ENCODE results near the gene HDDC3.
A peak's percentile ranks its signal among the peaks of the same experiment; 100 is the strongest.
"Not testable (repeated sequence)": the region's sequence is repeated elsewhere in the genome, so short reads cannot be mapped to it uniquely, and the experiment has no call there.

HDDC3 gene

DNA sequence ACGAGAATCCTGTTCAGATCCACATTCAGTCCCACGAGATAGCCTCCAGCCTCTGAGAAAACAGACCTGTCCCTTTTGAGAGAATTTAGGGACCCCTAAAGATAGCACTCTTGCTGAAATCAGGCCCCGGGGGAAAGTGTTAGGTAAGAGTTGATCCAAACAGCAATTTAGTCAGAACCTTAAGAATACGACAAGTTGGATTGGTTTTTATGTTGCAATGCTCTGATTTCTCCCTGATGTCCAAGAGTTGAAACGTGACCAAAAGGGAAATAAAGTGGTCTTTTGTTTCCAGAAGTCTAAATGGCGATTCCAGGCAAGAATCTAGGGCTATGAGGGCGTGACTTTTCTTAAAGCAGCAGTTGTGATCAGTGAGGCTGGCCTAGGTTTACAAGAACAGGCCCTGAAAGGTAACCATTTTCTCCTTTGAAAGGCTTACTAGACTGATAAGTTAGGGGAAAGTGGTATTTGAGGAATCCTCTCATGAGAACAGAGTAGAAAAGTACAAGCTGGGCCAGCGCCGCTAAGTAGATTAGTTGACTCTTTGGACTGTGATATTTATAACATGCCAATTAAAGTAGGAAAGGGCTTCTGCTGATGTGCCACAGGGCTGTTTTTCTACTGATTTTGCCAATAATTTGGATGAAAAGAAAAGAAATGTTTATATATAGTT is 24.4 kb downstream of the HDDC3 start:
- peak; percentile 33 for DNase-seq

DNA sequence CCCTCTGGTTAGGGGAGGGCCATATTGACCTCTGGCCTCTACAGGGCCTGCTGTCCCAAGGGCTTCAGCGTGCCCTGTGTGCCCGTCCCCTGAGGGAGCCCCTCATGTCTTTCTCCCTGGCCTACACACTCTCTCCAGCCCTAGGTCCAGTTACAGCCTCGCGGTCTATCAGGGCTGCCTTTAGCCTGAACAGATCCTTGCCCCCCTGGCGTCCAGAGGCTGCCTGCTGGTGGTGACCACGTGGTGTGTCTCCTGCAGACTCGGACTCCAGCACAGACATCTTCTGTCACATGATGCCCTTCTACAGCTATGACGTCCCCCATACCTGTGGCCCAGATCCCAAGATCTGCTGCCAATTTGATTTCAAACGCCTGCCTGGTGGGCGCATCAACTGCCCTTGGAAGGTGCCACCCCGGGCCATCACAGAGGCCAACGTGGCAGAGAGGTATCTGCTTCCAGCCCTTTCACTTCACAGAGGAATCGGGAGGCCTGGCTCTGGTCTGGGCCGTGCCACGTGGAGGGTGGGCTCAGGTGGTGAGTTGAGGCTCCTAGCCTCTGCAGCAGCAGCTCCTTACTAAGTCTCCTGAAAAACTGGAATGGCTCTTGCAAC is 25.2 kb downstream of the HDDC3 start:
- DNase-seq = peak; percentile 11

DNA sequence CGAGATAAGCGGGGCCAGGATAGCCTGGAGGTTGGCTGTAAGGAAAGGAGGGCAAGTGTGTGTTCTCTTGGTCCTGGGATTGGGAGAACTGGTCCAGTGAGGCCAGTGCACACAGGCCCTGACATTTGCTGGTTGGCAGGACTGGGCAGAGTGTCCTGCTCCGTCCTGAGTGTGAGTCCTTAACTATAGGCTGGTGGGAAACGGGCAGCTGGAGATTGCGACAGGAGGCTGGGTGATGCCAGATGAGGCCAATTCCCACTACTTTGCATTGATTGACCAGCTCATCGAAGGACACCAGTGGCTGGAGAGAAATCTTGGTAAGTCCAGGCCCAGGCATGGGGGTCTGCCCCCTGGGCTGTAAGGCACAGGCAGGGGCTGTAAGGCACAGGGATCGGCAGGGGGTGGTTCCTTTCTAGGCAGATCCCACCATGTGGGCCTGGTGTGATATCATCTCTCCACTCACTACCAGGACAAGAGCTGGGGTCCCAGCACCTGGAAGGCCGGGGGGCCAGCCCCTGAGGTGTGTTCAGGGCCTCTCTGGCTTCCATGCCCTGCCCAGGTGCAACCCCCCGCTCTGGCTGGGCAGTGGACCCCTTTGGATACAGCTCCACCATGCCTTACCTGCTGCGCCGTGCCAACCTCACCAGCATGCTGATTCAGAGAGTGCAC is 26.0 kb downstream of the HDDC3 start:
- no peak for DNase-seq

DNA sequence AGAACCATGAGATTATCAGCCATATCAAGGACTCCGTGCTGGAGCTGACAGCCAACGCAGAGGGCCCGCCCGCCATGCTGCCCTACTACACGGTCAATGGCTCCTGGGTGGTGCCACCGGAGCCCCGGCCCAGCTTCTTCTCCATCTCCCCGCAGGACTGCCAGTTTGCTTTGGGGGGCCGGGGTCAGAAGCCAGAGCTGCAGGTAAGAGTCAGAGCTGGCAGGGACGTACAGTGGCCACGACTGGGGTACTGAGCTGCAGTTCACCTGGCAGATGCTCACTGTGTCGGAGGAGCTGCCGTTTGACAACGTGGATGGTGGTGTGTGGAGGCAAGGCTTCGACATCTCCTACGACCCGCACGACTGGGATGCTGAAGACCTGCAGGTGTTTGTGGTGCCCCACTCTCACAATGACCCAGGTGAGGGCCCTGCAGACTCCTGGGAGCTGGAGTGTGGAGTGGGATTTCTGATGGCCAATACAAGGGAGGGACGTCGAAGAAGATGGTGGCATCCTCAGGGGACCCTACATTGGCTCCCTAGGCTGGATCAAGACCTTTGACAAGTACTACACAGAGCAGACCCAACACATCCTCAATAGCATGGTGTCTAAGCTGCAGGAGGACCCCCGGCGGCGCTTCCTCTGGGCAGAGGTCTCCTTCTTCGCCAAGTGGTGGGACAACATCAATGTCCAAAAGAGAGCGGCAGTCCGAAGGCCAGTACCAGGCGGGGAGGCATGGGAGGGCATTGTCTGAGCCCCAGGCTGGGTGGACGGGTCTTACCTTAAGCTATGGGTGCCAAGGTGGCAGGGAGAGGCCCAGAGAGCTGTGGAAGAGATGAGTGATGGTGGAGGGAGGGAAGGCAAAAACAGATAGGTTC is 26.8 kb downstream of the HDDC3 start:
- DNase-seq = no peak

DNA sequence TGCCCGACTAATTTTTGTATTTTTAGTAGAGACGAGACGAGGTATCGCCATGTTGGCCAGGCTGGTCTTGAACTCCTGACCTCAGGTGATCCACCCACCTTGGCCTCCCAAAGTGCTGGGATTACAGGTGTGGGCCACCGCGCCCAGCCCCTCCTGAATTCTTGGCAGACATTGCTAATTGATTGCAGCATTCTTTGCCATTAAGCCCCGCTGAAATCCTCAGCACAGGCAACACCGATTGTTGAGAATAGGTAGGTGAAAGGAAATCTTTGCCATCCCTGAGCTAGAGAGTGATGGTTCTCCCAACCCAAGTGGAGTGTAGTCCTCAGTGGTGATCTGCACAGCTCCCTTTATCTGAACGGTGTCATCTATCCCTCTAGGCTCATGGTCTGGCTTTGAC is 27.6 kb downstream of the HDDC3 start:
- DNase-seq = no peak

DNA sequence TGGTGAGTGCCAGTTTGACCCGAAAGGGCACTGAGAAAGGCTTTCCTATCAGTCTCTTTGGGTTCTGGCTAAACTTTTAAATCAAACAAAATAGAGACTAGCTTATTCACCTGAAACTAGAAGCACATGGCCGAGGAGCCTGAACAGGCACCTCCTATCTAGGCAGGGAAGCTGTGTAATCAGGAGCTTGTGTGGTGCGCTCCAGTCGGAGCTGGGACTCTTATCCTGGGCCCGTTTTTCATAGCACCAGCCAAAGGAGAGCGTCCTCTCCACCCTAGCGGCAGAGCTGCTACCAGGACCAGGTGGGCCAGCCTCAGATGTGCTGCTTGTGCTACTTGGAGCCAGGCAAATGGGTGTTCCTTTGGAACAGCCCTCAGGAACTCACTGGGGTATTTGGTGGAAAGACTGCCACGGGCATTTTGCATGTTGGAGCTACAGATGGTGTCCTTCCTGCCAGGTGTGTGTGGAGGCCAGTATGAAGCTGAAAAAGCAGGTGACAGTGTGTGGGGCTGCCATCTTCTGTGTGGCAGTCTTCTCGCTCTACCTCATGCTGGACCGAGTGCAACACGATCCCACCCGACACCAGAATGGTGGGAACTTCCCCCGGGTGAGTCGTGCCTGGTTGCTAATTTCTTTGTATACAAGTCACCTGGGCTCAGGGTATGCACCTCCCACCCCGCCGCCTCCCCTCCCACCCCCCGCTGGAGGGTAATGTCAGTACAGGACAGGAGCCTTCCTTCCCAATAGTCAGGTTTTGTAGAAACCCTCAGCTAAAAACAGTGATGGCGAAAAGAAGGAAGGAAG is 28.4 kb downstream of the HDDC3 start:
- DNase-seq = no peak

DNA sequence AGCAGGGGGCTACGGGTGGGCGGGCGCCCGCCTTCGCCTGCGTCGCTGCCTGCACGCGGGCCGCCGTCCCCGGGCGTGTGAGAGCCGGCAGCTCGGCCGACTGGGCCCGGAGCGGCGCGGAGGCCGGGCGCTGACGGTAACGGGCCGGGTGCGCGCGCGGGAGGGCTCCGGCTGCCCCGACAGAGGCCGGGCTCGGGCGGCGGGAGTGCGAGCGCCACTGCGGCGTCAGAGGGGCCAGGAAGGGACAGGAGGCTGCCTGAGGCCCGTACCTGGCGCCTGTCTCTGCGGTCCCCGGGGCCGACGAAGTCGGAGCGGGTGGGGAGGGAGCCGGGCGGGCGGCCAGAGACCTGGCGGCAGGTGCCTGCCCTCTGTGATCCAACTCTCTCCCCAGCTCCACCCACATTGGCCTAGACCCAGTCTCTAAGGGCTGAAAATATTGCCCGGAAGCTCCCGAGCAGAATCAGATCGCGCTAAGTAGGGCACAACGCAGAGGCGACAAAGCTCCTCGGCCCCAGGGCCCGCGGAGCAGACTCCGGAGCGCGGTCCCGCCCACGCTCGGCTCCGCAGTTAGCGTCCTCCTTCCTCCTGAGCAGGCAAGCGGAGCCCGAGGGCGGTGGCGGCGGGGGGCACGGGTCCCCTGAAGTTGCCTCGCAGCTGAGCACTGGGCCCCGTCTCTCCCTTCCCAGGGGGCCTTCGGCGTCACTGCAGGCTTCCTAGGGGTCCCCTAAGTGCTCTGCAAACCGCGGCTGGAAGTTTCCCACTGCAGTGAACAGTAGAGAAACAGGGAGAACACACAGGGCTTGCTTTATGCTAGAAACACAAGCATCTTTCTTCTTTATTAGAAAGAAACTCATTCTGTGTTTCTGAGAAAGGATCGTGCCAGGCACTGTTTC is 29.3 kb downstream of the HDDC3 start, which contains the start of gene MAN2A2:
TSS of gene MAN2A2 (plus strand) at position 463 of the 893 bp plus-strand sequence. CDS start 906 bp downstream, outside the sequence.
- DNase-seq = peak; percentile 81

DNA sequence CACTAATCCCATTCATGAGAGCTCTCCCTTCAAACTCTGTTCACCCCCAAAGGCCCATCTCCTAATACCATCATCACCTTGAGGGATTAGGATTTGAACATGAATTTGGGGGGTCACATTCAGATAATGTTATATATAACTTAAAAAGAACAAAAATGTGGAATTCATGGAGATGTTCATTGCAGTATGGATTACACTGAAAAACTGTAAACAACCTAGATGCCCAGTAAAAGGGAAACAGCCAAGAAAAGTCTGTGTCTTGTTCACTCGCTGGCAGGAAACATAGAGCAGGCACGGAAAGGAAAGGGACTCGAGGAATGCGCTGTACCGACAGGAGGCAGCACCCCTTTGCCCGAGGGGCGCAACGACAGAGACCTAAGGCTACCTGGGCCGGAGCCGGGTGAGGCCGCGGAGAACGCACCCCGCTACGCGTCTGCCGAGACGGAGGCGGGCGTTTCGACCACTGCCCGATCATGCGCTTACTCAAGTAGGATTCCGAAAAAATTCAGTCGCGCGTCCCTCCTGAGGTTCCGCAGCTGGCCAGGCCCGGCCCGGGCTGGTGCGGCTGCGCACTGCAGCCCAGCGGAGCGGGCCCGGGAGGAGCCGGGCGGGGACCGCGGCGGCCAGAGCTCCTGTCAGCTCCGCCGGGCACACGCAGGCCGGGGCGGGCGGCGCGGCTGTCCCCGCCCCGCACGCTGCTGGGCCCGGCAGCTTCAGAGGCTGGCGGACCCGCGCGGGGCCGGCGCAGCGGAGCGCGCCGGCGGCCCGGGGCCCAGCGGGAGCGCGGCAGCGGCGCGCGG is 30.1 kb downstream of the HDDC3 start:
- DNase-seq = peak; percentile 80

DNA sequence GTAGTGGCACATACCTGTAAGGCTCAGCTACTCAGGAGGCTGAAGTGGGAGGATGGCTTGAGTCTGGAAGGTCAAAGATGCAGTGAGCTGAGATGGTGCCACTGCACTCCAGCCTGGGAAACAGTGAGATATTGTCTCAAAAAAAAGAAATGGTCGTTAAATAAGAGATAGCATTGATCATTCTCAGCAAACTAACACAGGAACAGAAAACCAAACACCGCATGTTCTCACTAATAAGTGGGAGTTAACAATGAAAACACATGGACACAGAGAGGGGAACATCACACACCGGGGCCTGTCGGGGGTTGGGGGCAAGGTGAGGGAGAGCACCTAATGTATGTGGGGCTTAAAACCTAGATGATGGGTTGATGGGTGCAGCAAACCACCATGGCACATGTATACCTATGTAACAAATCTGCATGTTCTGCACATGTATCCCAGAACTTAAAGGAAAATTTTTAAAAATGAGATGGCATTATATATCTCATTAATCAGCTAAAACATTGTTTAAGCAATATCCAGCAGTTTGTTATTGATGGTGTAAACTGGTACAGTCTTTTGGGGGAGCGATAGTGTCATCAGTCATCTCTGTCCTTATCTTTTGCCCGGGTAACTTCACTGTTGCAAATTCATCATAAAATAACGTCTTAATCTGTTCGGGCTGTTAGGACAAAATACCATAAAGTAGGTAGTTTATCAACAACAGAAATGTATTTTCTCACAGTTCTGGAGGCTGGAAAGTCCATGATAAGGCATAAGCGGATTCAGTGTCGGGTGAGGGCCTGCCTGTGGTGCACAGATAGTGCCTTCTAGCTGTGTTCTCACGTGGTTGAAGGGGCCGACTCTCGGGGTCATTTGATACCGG is 30.9 kb downstream of the HDDC3 start:
- DNase-seq = no peak

DNA sequence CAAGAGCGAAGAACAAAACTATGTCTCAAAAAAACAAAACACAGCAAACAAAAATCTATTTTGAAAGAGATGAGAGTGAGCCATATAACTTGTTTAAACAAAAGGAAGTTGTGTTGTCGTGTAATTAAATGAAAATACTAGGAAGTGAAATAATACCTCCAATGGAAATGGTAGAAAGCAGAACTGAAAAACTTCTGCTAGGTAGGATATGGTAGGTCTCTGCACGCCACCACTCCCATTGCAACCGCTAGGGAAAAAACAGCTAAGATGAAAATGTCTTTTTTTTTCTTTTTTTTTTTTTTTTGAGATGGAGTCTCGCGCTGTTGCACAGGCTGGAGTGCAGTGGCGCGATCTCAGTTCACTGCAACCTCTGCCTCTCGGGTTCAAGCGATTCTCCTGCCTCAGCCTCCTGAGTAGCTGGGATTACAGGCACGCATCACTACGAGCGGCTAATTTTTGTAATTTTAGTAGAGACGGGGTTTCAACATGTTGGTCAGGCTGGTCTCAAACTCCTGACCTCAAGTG is 35.2 kb downstream of the HDDC3 start:
- not testable (repeated sequence) for DNase-seq

DNA sequence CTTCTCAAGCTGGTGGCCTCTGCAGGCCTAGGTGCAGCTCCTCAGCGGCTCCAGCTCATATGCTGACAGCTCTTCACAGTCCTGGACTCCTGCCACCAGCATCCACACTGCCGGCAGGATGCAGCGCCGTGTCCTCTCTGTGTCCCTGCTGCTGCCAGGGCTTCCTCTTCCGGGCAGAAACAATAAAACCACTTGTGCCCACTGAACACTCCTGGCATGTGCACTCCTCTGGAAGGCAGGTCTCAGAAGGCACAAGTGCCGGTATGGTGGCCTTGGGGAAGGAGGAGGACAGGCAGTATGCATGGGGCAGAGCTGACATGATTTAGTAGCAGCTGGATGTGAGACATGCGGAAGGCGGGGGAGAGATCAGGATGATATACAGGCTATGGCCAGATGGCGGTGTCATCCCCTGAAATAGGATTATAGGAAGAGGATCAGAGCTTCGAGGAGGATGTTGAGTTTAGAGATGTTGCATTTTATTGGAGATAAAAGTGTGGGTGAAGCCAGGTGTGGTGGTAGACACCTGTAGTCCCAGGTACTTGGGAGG is 36.7 kb downstream of the HDDC3 start:
- peak; percentile 68 for DNase-seq

DNA sequence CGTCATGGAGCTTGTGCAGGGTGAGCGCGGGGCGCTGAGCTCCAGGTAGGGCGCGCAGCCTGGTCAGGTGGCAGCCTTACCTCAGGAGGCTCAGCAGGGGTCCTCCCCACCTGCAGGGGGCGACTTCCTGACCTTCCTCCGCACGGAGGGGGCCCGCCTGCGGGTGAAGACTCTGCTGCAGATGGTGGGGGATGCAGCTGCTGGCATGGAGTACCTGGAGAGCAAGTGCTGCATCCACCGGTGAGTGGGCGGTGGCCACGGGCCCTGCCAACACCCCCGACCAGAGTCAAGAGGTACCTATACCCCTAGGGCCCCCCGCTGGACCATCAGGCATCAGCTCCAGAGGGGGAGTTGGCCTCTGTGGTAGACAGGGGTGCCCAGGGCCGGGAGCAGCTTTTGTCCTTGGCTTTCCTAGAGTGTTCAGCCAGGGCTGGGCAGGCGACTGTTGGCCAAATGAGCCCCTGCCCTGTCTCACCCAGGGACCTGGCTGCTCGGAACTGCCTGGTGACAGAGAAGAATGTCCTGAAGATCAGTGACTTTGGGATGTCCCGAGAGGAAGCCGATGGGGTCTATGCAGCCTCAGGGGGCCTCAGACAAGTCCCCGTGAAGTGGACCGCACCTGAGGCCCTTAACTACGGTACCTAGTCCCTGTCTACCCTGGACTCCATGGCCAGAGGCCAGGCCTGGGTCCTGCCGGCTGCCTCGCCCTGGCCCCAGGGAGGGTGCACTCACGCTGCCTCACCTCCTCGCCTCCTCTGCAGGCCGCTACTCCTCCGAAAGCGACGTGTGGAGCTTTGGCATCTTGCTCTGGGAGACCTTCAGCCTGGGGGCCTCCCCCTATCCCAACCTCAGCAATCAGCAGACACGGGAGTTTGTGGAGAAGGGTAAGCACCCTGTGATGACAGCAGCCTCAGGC is 38.9 kb downstream of the HDDC3 start:
- DNase-seq = no peak

DNA sequence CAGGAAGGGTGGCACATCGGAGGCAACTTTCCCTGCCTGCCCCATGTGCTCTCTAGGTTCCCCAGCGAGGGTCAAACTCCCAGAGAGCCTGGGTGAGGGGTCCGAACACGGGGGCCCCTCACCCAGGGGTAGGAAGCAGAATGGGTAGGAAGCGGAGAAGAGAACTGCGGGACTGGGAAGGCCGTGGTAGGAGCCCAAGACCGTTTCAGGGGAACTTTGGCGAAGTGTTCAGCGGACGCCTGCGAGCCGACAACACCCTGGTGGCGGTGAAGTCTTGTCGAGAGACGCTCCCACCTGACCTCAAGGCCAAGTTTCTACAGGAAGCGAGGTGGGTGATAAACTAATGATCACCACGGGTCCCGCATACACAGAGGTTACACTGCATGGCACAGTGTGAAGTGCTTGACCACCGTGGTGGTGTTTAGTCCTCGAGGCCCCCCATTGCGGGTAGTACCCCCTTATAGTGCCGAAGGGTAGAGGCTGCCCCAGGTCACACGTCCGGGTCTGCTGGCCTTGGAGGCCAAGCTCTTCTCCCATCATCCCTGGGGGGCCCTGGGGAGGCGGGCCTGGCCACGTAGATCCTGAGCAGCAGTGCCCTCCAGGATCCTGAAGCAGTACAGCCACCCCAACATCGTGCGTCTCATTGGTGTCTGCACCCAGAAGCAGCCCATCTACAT is 39.7 kb downstream of the HDDC3 start:
- no peak for DNase-seq

DNA sequence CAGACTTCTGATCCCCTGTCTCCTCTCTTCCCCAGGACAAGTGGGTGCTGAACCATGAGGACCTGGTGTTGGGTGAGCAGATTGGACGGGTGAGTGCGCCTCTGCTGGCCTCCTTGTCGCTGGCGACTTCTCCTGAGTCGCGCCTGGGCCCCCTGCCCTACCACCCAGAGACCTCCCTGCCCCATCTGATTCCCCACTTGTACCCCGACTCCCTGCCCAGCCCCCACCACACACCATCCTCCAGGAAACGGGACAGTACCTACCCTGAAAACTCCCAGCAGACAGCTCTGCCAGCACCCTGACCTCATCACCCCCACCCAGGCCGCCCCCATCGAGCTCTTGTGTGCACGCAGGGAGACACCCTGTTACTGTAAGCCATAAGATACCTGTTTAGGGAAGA is 40.3 kb downstream of the HDDC3 start:
- no peak for DNase-seq

DNA sequence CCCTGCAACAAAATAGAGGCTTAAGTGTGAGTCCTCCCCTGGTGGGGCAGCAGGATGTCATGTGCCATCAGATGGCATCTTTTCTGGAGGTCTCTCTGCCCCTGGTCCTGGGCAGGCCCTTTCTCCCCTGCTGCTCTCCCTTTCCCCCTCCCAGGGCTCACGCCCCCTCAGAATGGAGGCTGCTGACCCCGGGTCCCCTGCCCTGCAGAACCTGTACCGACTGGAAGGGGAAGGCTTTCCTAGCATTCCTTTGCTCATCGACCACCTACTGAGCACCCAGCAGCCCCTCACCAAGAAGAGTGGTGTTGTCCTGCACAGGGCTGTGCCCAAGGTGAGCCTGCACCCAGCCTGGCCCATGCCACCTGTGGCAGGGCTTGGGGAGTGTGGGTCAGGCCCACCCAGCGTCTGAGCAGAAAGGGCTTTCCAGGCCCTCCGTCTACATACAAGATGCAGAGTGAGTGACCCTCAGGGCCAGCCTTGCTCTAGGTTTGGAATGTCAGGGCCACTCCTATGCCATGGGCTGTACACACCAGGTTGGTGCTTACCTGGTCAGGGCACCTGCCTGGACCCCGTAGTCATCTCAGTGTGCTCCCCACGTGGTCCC is 40.9 kb downstream of the HDDC3 start:
- DNase-seq = no peak

DNA sequence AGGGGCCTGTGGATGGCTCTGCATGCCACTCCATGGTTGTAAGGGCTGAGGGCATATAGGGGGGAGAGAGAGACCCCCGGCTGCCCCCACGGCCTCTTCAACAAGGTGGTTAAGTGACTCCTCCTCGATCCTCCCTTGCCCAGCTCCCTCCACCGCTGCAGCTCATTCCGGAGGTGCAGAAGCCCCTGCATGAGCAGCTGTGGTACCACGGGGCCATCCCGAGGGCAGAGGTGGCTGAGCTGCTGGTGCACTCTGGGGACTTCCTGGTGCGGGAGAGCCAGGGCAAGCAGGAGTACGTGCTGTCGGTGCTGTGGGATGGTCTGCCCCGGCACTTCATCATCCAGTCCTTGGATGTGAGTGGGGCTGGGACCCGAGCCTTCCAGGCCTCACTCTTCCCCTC is 41.5 kb downstream of the HDDC3 start:
- DNase-seq = no peak
